Breast epithelium (tissue), 4 donors: ENCODE data around the gene RUVBL1. TPM values are rescaled to one million over a fixed set of nuclear protein-coding genes. Genes with fewer than 3 reads are reported as not detected.

Experiments used
- DNase-seq, 2 donors: peaks; one replicate each; pipeline ENCODE4 v3.0.0-alpha.2; 2019; ENCODE audit warnings: low spot score in 2 of 2
- H3K27ac ChIP-seq, 2 donors: fragments of 200-600 bp; sonication (generic) in 1 of 2; one replicate each; pipeline ENCODE4 v1.5.1; 2016 to 2019; ENCODE audit warnings: mild to moderate bottlenecking in 1 of 2
- H3K27me3 ChIP-seq, 2 donors: fragments of 200-600 bp; sonication (generic) in 1 of 2; one replicate each; pipeline versions ENCODE4 v1.5.1 to v1.6.0; 2017 to 2019; ENCODE audit warnings: control low read depth in 1 of 2, mild to moderate bottlenecking in 1 of 2
- H3K36me3 ChIP-seq: fragments of 200-600 bp; one replicate; pipeline ENCODE4 v1.5.1; 2019
- H3K4me1 ChIP-seq, 2 donors: fragments of 200-600 bp; sonication (generic); one replicate each; pipeline ENCODE4 v1.5.1; 2016 to 2019; ENCODE audit warnings: control low read depth in 1 of 2
- H3K4me3 ChIP-seq, 3 donors: fragments of 200-600 bp; sonication (generic); 1 replicate in 2 of 3; 2 replicates in 1 of 3; pipeline ENCODE4 v1.5.1; 2016 to 2019; ENCODE audit warnings: mild to moderate bottlenecking in 3 of 3, moderate library complexity in 2 of 3
- H3K9me3 ChIP-seq, 2 donors: fragments of 200-600 bp; sonication (generic) in 1 of 2; one replicate each; pipeline ENCODE4 v1.5.1; 2016 to 2019; ENCODE audit warnings: control low read depth in 1 of 2
- POLR2A ChIP-seq: fragments of 450-650 bp; IDR thresholded peaks from one replicate; pipeline ENCODE4 v1.6.1; 2016; ENCODE audit warnings: antibody characterized with exemption, mild to moderate bottlenecking, moderate library complexity
- POLR2AphosphoS5 ChIP-seq, 3 donors: sonication (generic); formaldehyde crosslinking; IDR thresholded peaks; one replicate each; pipeline ENCODE4 v1.6.1; 2017; ENCODE audit warnings: antibody characterized with exemption in 3 of 3
- intact Hi-C: fragments of 100-400 bp; cut with DNase I; formaldehyde crosslinking; loops from one replicate; pipeline ENCODE4 v1.15.1; 2023; ENCODE audit warnings: low total_unique reads
- total RNA-seq, 3 donors: library from RNA; depleted of rRNA; stranded (reverse); fragments of >200 nt; gene quantifications; one replicate each; pipeline ENCODE4 v1.1.0, GENCODE V29; 2016
- TF ChIP-seq, protein P1 (sequence below), 3 donors: fragments of 450-650 bp; IDR thresholded peaks; one replicate each; pipeline ENCODE4 v1.5.1; 2016 to 2017; ENCODE audit warnings: antibody characterized with exemption in 3 of 3, mild to moderate bottlenecking in 3 of 3, moderate library complexity in 3 of 3

The RUVBL1 gene
- total RNA-seq, 3 donors from 2014 or later = 17.8 to 50.5 (median 36.0) TPM

DNA sequence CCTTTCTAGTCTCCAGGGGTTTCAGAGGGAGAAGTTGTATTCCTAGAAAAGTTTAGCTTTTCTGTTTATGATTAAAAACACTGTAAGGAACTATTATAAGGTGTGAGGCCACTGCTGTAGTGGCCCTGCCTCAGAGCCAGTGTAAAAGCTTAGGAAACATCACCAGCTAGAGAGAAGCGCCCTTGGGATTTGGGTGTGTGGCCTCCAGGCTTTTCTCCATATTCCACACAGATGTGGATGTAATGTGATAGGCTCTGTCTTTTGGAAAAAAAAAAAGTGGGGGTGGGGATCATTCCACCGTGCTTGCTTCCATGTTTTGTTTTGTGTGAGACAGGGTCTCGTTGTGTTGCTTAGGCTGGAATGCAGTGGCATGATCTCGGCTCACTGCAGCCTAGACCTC, 57.5 kb downstream of the RUVBL1 start:
- no peak for DNase-seq
- no peaks in the 10 kb centered on the region for H3K27me3 ChIP-seq
- H3K9me3 ChIP-seq = no peaks in the 10 kb centered on the region
- H3K4me3 ChIP-seq = no peak overlapping the region
- H3K27ac ChIP-seq = no peak overlapping the region
- peaks cover 4% of the 10 kb centered on the region for H3K36me3 ChIP-seq
- TF ChIP-seq, protein P1, sequence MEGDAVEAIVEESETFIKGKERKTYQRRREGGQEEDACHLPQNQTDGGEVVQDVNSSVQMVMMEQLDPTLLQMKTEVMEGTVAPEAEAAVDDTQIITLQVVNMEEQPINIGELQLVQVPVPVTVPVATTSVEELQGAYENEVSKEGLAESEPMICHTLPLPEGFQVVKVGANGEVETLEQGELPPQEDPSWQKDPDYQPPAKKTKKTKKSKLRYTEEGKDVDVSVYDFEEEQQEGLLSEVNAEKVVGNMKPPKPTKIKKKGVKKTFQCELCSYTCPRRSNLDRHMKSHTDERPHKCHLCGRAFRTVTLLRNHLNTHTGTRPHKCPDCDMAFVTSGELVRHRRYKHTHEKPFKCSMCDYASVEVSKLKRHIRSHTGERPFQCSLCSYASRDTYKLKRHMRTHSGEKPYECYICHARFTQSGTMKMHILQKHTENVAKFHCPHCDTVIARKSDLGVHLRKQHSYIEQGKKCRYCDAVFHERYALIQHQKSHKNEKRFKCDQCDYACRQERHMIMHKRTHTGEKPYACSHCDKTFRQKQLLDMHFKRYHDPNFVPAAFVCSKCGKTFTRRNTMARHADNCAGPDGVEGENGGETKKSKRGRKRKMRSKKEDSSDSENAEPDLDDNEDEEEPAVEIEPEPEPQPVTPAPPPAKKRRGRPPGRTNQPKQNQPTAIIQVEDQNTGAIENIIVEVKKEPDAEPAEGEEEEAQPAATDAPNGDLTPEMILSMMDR (IDR thresholded peaks at IDR 0.05) = no peak
- TF ChIP-seq POLR2A (no peak), POLR2AphosphoS5 (IDR thresholded peaks at IDR 0.05) (no peak)
- intact Hi-C loops = no loop called here
- no peaks in the 10 kb centered on the region for H3K4me1 ChIP-seq

DNA sequence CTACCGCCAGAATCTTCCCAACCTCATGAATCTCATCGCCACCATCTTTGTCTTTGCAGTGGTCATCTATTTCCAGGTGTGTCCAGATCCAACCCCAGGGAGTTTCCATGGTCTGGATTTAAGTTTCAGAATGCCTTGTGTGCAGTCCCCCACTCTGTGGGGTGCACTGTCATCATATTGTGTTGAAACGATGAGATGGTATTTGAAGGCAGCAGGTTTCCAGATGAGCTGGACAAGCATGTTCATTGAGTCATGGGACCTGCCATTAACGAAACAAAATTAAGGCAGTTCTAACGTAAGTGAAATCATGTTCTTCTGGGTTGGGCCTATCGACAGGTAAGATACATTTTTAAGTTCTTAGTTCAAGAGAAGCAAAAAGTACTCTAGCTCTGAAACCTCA, 58.6 kb downstream of the RUVBL1 start:
- no peak for TF ChIP-seq POLR2A
- TF ChIP-seq POLR2AphosphoS5 (IDR thresholded peaks at IDR 0.05) = no peak
- DNase-seq = no peak
- Histone ChIP-seq H3K27ac (no peak overlapping the region), H3K4me1 (no peaks in the 10 kb centered on the region), H3K4me3 (no peak overlapping the region), H3K27me3 (no peaks in the 10 kb centered on the region), H3K36me3 (peaks cover 4% of the 10 kb centered on the region), H3K9me3 (no peaks in the 10 kb centered on the region)
- intact Hi-C loops = no loop called here

DNA sequence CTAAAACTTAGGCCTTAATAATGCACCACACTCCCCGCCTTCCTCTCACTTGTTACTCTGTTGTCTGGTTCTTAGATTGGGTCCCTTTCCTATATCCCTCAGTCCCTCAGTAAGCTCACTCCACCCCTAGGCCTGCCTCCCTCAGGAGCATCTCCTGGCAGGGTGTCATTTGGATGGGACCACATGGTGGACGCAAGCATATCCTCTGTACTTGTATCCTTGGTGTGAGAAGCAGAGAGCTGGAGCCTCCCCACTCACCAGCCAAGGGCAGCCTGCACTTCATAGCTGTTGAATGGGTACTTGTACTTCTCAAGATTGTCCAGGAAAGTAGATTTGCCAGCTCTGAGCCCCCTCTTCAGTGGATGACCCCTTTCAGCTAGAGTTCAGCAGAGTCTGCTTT, 59.7 kb downstream of the RUVBL1 start:
- DNase-seq = no peak
- no peaks in the 10 kb centered on the region for H3K27me3 ChIP-seq
- no peaks in the 10 kb centered on the region for H3K4me1 ChIP-seq
- H3K9me3 ChIP-seq = no peaks in the 10 kb centered on the region
- TF ChIP-seq POLR2AphosphoS5 (IDR thresholded peaks at IDR 0.05) (no peak), POLR2A (no peak)
- TF ChIP-seq, protein P1 (IDR thresholded peaks at IDR 0.05) = no peak
- H3K27ac ChIP-seq = no peak overlapping the region
- intact Hi-C loops = no loop called here
- no peak overlapping the region for H3K4me3 ChIP-seq
- H3K36me3 ChIP-seq = no peaks in the 10 kb centered on the region

DNA sequence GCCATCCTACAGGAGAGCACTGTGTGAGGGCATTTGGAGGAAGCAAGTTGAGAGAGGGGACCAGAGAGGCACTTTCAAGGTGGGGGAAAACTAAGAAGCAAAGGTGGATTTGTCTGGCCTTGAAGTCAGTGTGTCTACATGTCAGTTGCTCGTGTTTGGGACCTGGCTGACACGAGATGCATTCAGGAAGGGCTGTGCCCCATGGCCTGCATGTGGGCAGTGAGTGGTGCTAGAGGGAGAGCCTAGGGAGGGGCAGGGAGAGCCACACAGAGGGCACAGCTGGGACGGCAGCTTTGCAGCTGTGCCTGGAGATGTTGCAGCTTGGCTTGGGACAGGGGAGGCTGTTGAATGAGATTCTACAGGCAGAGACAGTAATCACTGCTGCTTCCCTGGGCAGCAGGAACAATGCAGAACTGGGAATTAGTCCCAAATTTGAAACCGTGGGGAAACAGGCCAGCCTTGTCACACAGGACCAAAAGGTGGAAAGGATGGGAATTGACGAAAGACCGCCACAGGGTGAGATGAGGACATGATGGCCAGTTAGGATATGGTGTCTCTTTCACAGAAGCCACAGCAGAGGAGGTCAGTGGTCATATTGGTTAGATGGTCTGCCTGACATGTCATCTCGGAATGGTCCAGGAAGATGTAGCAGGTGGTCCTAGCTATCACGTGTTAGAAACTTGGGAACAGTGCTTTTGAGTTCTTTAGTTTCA, 61.4 kb downstream of the RUVBL1 start:
- Histone ChIP-seq H3K27me3 (no peaks in the 10 kb centered on the region), H3K9me3 (no peaks in the 10 kb centered on the region), H3K36me3 (no peaks in the 10 kb centered on the region), H3K4me1 (no peaks in the 10 kb centered on the region), H3K4me3 (no peak overlapping the region), H3K27ac (no peak overlapping the region)
- TF ChIP-seq, protein P1 (IDR thresholded peaks at IDR 0.05) = no peak
- TF ChIP-seq POLR2A (no peak), POLR2AphosphoS5 (IDR thresholded peaks at IDR 0.05) (no peak)
- intact Hi-C loops = no loop called here
- DNase-seq = no peak

DNA sequence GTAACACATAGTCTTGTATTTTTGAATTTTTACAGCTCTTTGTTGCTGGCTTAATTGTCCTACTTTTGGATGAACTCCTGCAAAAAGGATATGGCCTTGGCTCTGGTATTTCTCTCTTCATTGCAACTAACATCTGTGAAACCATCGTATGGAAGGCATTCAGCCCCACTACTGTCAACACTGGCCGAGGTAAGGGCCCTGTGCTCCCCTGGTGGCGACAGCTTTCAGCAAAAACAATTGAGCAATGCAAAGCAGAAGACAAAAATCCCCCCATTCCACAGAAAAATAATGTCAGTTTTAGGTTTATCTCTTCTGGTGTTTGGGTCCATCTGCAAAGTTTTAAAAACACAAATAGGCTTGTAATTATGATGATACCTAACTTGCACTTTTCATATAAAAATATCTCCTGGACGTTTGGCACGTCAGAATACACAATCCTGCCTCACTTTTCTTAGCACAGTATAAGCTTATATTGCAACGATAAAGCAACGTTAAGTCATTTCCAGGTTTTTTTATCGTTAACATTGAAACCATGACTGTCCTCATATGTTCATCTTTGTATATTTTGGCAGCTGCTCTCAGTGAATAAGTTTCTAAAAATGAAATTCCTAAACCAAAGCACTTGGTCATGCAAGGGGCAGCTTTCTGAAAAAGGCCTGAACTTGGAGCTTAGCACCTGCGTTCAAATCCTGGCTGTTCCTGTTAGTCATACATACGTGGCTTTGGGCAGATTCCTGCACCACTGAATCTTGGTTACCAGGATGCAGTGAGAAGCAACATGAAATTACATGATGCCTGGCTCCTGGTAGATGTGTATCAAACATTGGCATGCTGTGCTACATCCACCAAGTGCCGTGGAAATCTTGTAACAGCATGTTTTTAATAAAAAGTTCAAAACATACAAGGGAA, 62.9 kb downstream of the RUVBL1 start:
- H3K27ac ChIP-seq = no peak overlapping the region
- H3K36me3 ChIP-seq = no peaks in the 10 kb centered on the region
- TF ChIP-seq, protein P1 (IDR thresholded peaks at IDR 0.05) = no peak
- TF ChIP-seq POLR2A = no peak
- no peaks in the 10 kb centered on the region for H3K27me3 ChIP-seq
- H3K4me3 ChIP-seq = no peak overlapping the region
- intact Hi-C loops = no loop called here
- no peaks in the 10 kb centered on the region for H3K4me1 ChIP-seq
- DNase-seq = no peak
- no peaks in the 10 kb centered on the region for H3K9me3 ChIP-seq
